Liver (tissue), 3 donors: ENCODE data around the gene ITM2C.

Experiments used
- ATF3 ChIP-seq: IDR thresholded peaks from 2 replicates; pipeline ENCODE4 v1.6.1; 2016; ENCODE audit warnings: antibody characterized with exemption
- CTCF ChIP-seq: fragments of 150-350 bp; IDR thresholded peaks from 2 replicates; pipeline ENCODE4 v1.5.1; 2017; ENCODE audit warnings: improper control_type of control experiment, low read depth, low read length; ENCODE audit not compliant: missing input control
- GABPA ChIP-seq, 2 donors: IDR thresholded peaks in 1 of 2; conservative IDR thresholded peaks in 1 of 2; 2 replicates each; pipeline ENCODE4 v1.6.1; 2016; ENCODE audit warnings: antibody characterized with exemption in 2 of 2, mild to moderate bottlenecking in 1 of 2, moderate library complexity in 1 of 2
- HNF4A ChIP-seq, 2 donors: conservative IDR thresholded peaks; 2 replicates each; pipeline ENCODE4 v1.6.1; 2016; ENCODE audit warnings: antibody characterized with exemption in 2 of 2, mild to moderate bottlenecking in 2 of 2
- HNF4G ChIP-seq: IDR thresholded peaks from 2 replicates; pipeline ENCODE4 v1.6.1; 2016; ENCODE audit warnings: antibody characterized with exemption
- MAX ChIP-seq: IDR thresholded peaks from 2 replicates; pipeline ENCODE4 v1.6.1; 2016; ENCODE audit warnings: antibody characterized with exemption
- RAD21 ChIP-seq, 2 donors: IDR thresholded peaks; 2 replicates each; pipeline ENCODE4 v1.6.1; 2016; ENCODE audit warnings: antibody characterized with exemption in 2 of 2, mild to moderate bottlenecking in 2 of 2
- TAF1 ChIP-seq: conservative IDR thresholded peaks from 2 replicates; pipeline ENCODE4 v1.6.1; 2016; ENCODE audit warnings: antibody characterized with exemption, mild to moderate bottlenecking
- YY1 ChIP-seq: IDR thresholded peaks from 2 replicates; pipeline ENCODE4 v1.6.1; 2016; ENCODE audit warnings: antibody characterized with exemption, mild to moderate bottlenecking
- ZBTB33 ChIP-seq: IDR thresholded peaks from 2 replicates; pipeline ENCODE4 v1.6.1; 2016; ENCODE audit warnings: antibody characterized with exemption
- TF ChIP-seq, protein P1 (sequence below): IDR thresholded peaks from 2 replicates; pipeline ENCODE4 v1.6.1; 2016; ENCODE audit warnings: antibody characterized with exemption, mild to moderate bottlenecking
- donor health status: healthy.
- donor health status: healthy.

DNA sequence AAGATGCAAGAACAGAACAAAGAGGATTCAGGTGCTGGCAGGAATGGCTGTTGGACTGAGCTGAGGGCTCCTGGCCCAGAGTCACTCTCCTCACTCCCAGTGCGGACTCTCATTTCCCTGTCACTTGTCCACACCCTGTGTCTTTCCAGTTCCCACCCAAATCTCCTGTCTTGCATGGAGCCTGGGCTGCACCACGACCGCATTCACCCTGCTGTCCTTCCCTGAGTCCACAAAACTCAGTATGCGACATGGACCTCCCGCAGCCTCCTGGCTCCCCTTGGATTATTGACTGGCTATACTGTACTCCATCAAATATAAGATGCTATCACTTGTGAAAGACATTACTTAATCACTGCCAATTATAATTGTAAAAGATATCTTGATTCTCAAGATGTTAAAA lies 2.5 kb upstream of the ITM2C start:
- TF ChIP-seq ATF3 (no peak), GABPA (IDR thresholded peaks at IDR 0.05 in 1 of 2, conservative IDR thresholded peaks at IDR 0.05 in 1 of 2) (no peak), CTCF (no peak), TAF1 (no peak), MAX (no peak), HNF4A (conservative IDR thresholded peaks at IDR 0.05) (no peak), ZBTB33 (no peak), RAD21 (IDR thresholded peaks at IDR 0.05) (no peak), HNF4G (no peak), YY1 (no peak)
- TF ChIP-seq, protein P1, sequence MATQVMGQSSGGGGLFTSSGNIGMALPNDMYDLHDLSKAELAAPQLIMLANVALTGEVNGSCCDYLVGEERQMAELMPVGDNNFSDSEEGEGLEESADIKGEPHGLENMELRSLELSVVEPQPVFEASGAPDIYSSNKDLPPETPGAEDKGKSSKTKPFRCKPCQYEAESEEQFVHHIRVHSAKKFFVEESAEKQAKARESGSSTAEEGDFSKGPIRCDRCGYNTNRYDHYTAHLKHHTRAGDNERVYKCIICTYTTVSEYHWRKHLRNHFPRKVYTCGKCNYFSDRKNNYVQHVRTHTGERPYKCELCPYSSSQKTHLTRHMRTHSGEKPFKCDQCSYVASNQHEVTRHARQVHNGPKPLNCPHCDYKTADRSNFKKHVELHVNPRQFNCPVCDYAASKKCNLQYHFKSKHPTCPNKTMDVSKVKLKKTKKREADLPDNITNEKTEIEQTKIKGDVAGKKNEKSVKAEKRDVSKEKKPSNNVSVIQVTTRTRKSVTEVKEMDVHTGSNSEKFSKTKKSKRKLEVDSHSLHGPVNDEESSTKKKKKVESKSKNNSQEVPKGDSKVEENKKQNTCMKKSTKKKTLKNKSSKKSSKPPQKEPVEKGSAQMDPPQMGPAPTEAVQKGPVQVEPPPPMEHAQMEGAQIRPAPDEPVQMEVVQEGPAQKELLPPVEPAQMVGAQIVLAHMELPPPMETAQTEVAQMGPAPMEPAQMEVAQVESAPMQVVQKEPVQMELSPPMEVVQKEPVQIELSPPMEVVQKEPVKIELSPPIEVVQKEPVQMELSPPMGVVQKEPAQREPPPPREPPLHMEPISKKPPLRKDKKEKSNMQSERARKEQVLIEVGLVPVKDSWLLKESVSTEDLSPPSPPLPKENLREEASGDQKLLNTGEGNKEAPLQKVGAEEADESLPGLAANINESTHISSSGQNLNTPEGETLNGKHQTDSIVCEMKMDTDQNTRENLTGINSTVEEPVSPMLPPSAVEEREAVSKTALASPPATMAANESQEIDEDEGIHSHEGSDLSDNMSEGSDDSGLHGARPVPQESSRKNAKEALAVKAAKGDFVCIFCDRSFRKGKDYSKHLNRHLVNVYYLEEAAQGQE, result no peak
